Activated CD4-positive, CD25-positive, alpha-beta regulatory T cell treated with anti-CD3 and anti-CD28 coated beads, Interleukin-2, amount 50 U/mL, for 24 hours (primary cell): ENCODE measurements around the gene TRIML1.
"Not testable (repeated sequence)": the region's sequence is repeated elsewhere in the genome, so short reads cannot be mapped to it uniquely, and the experiment has no call there.

Experiments used
- ATAC-seq, 2 donors: fragments of 150-1000 bp; cut with Tn5 transposase; one replicate each; pipeline ENCODE4 v1.10.0; 2021; ENCODE audit warnings: mild to moderate bottlenecking in 1 of 2, moderate library complexity in 1 of 2

Gene TRIML1

DNA sequence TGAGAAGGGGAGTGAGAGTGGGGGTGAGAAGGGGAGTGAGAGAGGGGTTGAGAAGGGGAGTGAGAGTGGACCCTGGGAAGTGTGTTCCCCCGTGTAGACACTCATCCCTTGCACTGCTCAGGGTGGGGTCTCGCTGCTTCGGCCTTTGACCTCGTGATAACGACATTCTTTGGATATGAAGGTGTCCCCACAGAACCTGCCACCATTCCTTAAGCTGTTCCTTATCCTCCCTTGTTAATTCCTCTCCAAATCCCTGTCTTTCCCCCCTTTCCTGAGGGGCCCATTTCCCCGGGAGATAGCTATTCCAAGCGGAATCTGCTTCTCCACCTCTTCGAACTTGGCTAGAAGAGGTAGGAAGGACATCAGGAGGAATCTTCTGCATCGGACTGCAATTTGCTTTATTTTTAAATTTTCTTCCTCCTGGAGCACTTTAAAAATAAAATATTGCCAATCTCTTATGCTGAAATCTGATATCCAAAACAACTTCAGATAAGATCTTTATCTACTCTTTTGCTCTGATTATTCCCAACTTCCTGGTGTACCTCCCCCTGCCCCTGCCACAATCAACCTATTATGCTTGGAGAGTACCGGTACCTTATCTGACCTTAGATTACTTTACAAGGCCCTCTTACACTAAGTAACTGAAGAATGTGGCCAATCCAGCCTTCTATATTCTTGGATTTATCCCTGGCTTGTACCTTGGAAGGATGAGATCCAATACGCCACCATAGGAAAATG, 15.6 kb downstream of the TRIML1 start:
- no peak for ATAC-seq

DNA sequence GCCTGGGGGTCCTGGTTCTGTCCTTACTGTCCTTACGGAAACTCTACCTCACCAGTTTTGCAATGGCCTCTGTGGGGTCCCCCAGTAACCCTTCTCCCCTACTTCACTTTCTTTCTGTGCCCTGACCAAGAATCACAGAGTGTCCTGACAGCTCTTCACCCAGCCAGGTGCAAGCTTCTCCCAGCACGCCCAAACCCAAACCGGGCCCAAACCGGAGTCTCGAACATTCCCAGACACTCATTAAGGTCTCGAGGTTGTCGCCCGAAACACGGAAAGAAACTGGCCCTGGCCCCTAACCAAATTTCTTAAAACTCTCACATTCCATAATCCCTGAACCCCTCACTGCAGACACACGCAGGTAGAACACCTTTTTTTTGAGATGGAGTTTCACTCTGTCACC, 19.1 kb downstream of the TRIML1 start:
- no peak for ATAC-seq

DNA sequence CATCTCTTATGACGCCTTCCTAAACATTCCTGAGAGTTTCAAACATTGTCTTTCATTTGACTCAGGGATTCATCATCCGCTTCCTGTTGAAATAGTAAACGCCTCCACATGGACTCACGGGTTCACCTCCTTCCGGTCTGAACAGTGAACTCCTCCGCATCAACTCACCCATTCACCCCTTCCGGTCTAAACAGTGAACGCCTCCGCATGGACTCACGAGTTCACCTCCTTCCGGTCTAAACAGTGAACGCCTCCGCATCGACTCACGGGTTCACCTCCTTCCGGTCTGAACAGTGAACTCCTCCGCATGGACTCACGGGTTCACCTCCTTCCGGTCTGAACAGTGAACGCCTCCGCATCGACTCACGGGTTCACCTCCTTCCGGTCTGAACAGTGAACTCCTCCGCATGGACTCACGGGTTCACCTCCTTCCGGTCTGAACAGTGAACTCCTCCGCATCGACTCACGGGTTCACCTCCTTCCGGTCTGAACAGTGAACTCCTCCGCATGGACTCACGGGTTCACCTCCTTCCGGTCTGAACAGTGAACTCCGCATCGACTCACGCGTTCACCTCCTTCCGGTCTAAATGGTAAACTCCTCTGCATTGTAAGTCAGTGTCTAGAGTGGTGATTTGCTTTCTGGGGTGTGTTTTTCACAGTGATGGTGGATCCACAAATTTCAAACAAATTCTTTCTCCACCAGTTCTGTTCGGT, 20.4 kb downstream of the TRIML1 start:
- ATAC-seq: not testable (repeated sequence)

DNA sequence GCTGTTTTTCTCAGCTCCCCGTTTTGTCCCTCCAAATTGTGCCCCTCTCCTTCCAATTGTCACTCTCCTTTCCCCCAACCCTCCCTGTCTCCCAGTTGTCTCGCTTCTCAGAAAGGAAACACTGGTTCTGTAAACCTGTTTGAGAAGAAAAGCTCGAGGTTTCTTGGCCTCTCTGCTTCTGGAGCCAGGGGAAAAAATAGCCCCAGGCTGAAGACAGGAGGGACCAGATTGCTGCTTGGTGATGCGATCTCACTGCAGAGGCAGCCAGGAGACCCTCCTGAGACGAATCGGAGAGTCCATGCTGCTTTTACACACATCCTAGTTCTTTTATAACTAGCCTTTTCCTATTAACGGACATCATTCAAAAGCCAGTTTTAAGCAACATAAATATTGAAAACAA, 21.2 kb downstream of the TRIML1 start:
- ATAC-seq: no peak

DNA sequence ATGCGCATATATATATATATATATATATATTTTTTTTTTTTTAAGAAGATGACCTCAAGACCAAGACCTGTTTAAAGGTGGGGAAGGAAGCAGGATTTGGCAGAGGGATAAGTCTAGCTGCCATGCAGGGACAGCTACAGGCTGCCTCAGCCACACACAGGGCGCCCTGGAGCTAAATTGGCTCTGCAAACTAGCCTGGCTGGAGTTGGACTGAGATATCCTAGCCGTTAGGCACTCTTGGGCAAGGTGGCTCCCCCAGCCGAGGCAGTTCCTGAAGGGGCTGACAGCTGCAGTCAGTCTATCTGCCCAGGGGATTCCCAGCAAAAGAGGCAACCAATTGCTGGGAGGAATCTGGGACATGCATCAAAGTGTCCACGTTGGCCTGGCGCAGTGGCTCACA, 21.9 kb downstream of the TRIML1 start:
- ATAC-seq: no peak

DNA sequence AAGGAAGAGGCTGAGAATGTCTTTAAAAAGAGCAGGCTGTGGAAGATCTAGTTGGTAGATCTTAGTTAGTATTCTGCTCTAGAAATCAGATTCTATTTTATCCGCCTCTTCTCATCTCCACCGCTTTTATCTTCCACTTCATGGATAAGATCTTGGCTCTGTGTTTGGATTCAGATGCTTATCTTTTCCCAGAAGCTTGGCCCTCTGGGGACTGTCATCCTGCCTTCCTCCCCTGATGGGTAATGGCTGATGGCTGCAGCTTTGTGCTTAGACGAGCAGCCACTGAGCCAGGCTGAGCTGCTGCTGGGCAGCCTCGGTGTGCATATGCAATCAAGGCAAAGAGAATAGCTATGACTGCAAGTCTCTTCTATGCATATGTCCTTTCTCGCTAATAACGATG, 23.5 kb downstream of the TRIML1 start:
- ATAC-seq: no peak

DNA sequence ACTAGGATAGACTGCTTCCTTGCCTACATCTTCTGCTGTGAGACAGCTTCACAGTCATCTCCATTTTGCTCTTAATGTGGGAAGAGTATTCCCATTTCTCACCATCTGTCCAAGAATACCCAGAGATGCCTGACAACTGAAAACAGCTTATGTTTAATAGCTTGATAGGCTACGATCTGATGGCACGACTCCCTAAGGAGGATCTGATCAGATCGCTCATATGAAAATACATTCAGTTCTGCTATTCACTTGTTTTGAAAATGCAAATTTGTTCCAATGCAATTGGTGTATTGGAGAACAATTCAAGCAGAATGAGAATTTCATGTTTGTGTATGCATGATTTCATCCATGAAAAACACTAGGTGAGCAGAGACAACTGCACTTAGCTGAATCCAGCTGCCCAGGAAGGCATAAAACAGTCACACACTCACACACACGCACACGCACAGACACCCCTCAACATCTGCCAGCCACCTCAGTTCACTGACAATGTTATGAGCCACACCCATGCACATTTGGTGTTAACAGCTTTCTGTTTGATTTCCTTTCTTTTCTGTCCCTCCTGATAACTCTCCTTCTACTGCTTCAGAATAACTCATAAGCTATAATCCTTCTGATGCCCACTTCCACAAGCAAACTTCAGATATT, 29.6 kb downstream of the TRIML1 start:
- no peak for ATAC-seq

DNA sequence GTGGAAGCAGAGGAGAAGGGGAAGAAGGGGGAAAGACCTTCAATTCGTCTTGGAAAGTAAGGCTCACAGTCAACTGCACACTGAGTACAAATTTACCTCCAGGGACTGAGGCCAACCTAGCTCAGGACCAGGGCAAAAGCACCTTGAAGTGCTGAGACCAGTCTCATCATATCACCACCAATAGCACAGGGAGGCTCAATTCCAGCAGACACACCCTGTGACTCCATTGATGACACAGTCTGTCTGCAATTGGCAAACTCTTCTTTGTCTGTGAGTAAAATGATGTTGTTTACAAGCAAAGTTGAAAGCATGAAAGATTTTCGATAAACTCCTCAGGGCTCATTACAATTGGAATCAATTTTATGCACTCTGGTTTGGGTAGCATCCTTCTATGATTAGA, 32.3 kb downstream of the TRIML1 start:
- no peak for ATAC-seq

DNA sequence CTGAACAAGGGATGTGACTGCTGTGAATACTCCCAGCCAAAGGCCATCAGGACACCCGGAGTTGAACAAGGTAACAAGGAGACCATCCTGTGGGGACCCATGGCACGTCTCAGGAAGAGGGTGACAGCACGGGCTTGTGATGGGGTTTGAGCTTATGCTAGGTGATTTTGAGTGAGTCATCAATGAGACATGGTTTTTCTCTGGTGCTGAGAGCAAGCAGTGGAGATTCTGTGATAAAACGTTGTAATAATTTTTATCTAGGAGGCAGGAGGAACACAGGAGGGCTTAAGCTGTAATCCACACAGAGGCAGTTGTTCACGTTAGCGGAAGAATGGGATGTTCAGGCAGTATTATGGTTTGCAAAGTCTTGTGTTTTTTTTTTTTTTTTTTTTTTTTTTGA, 36.0 kb downstream of the TRIML1 start:
- no peak for ATAC-seq

DNA sequence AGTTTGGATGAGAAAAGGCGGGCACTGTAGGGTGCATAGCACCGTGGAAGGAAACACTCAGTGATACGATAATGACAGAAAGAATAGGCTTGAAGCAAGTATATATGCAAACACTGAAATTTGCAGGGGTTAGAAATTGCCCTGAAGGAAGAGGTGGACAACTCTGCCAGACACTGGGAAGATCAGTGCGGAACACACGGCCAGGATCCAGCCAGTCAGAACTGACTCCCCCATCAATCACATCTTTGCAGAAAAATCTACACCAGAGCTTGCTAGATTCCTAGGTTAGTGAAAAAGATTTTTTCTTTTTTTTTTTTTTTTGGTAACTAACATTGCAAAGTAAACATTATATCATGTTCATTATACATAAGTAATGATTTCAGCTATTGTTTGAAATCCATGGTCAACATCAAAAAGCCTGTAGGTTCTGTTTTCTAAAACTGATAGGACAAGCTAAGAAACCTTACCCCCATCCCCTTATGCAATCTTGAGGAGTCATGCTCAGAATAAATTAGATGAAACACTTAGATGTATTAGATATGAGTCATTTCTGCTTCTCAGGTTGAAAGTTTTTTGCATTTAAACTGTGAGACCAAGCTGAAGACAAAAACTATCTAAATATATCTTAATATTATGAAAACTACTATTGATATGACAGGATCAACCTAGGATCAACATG, 38.9 kb downstream of the TRIML1 start:
- ATAC-seq: no peak

DNA sequence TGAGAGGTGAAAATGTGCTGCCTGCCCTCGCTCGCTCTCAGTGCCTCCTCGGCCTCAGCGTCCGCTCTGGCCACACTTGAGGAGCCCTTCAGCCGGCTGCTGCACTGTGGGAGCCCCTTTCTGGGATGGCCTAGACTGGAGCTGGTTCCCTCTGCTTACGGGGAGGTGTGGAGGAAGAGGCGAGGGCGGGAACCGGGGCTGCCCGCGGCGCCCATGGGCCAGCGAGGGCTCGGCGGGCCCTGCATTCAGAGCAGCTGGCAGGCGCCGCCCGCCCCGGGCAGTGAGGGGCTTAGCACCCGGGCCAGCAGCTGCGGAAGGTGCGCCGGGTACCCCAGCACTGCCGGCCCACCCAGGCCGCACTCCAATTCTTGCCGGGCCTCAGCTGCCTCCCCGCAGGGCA, 39.6 kb downstream of the TRIML1 start:
- no peak for ATAC-seq

DNA sequence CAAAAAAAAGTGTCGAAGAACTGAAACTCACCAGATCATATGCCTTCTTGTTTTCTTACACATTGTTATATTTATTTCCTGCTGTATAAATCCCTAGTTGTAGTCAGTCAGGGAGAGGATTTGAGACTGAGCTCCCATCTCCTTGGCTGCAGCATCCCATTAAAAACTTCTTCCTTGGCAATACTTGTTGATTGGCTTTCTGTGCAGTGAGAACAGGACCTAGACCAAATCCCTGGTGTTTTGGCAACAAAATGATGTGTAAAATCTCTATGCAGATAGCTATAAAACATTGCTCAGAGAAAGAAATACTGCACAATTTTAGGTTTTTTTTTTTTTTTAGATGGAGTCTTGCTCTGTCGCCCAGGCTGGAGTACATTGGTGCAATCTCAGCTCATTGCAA, 47.9 kb downstream of the TRIML1 start:
- no peak for ATAC-seq

DNA sequence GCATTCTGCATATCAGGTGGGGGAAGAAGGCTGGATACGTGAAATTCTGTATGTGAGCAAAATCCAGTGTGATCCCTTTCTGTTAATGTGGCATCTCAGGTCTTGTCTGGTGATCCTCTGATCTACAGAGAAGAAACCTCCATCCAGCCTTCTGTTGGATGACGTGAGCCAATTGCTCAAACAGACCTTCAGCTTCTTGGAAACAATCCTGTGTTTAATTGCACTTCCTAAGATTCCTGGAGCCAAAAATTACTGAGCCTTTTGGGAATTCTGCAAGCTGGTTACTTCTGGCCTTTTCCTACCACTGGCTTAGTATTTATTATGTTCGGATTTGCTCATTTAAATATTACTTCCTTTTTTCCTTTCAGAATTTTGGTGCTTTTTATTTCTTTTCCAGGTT, 51.2 kb downstream of the TRIML1 start:
- no peak for ATAC-seq

DNA sequence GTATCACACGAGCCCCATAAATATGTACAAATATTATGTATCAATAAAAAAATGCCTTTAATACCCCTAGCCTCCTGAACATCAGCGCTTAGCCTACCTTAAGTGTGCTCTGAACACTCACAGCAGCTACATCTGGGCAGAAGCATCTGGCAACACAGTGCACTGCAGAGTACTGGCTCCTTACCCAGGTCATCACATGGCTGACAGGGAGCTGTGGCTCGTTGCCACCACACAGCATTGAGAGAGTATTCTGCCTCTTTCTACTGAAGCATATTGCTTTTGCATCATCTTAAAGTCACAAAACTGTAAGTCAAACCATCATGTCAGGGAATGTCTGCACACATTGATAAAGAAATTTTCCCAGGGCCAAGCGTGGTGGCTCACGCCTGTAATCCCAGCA, 55.2 kb downstream of the TRIML1 start:
- no peak for ATAC-seq

DNA sequence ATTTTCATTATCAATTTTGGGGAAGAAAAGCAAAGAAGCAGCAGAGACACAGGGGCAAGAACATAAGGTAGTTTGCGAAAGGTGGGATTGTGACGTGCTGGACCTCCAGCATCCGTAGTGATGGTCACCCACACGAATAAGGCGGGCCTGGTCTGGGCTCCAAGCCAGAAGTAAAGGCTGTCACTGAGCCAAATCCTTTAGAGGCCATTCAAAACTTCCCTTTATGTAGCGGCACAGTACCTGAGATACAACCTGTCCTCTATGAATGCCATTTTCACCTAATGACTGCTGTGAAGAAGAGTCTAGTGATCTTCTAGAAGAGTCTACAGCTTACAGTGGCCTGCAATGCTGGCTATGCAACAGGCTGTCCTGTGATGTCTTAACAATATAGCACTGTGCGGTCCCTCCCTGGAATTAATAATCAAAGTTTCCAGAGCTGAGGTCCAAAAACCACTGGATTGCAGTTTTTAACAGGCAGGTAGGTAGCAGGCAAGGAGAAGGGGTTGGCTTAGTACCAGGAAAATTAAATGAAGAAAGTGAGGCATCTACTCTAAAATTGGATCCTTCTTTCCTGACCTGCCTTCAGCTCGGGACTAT, 56.2 kb downstream of the TRIML1 start:
- no peak for ATAC-seq

DNA sequence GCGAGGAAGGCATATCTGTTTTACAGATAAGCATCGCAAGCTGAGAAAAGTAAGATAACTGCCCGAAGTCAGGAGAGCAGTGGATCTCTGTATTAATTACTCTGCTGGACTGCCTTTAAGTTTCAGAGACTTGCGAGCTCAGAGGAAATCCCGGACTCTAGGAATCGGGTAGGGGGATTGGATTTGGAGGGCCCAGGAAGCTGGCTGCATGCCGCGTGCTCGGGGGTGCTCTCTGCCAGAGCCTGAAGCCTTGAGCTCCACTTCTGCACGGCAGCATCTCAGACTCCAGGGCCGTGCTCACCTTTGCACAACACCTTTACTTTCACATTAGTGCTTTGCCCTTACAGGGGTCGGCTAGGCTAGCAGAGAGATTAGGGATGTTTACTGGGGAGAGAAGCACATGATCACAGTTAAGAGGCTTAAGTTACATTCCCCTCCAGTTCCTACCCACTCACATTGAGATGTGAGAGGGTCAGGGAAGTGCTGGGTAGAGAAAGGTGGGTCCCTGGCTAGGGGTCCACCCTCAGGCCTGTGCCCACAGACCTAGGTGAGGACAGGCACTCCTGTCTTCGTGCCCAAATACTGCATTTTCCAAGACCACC, 57.0 kb downstream of the TRIML1 start:
- no peak for ATAC-seq
